HG03571 (cell line): ENCODE data around the gene KCNJ8.
"Not testable (repeated sequence)": the region's sequence is repeated elsewhere in the genome, so short reads cannot be mapped to it uniquely, and the experiment has no call there.

Experiments
- ATAC-seq: cut with Tn5 transposase; IDR thresholded peaks from one replicate; pipeline ENCODE4 v1.9.1; 2021; ENCODE audit not compliant: unreplicated experiment

KCNJ8 gene

GRCh38 chr12:21788089-21788983 is 13.8 kb upstream of the KCNJ8 start:
- no peak for ATAC-seq

DNA sequence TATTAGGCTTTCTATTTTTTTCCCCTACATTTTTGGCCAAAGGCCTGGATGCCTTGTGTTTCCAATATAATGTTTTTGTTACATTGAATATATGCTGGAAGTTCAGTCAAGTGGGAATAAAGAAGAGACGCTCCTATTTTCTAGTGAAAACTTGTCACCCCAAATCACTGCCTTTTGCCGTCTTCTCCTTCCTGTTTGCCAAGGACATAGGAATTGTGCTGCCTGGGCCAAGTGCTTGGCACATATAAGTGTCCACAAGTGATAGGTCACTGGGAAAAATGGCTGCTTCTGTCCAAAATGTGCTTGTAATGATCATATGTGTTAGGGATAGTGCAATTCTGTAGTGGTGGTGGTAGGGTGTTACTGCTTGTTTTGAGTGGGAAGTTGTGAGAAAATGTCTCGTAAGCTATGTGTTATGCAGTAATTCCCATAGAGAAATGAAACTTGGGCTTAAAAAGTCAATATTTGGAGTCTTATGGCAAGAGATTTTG is 11.6 kb upstream of the KCNJ8 start:
- ATAC-seq: no peak

- ATAC-seq: not testable (repeated sequence)
Measured at GRCh38 chr12:21782723-21783122, 8.2 kb upstream of the KCNJ8 start.

DNA sequence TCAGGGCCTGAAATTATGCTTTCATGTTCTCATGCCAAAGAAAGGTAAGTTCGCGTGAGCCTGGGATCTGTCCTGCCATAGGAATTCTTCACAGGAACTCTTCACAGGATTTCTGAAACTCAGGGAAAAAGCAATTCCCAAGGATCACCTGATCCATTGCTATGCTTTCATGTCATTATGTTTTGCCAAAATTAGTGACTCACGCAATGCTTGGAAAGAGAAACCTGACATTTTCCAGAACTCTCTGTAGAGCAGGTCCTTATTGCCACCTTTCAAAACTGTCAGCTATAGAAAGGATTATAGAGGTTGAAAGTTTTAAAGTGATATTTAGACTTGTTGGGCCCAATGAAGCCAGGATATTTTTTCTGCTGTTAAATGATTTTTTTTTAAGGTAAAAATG is 6.3 kb upstream of the KCNJ8 start:
- ATAC-seq: no peak

DNA sequence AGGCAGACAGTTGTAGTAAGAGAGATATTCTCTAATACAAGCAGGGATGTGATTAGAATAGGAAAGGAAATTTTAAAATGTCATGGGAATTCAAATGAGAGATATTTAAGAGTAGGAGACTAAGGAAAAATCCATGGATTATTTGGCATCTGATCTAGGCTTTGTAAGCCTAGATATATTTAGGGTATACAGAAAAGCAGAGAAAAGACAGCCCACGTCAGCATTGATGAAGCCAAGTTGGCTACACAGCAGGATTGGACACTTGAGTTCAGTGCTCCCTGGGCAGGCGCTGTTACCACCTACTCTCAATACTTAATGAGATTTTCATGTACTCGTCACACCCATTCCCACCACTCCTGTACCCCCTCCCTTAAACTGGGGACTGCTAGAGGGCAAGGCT is 1.7 kb upstream of the KCNJ8 start:
- ATAC-seq: no peak

DNA sequence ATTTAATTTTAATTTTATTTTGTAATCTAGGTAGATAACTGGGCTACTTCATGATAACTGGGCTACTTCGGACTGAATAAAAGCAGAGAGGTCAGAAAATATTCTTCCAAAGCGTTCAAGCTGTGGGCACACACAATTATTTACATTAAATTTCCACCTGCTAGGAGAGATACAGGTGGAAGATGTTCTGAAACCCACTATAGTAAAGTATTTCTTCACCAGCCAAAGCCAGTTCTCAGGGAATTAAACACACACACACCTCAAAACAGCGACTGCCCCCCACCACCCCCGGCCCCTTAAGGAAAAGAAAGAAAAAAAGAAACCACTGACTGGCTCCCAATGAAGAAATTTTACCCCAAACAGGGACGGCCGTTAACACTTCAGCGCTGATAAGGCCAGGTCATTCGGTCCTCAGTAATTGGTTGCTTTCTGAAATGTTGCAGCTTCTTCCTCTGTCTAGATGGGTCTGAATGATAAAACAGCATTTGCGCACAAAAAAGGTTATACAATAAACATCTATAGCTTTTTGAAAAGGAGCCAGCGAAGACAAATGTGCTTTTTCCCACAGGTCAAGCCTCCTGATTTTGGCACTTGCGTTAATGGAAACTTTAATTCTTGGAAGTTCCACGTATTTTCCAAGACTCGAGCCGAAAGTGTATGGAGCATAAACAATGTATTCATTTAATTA is 771 bp upstream of the KCNJ8 start:
- no peak for ATAC-seq

DNA sequence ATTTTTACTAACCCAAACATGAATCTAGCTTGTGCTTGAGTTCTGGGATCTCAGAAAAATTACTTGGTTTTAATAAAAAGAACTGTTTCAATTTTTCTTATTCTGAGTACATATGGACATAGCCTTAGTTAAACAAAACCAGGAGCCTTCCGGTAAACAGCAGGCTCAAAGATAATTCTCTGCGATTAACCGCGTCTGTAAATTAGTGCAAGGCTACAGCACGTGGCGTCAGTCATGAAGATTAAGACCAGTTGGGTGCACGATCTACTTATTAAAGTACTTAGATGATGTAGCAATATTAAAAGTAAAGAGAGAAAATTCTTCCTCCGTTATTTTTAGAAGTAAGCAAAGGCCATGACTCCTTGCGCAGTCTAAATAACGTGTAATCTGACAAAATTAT is 700 bp downstream of the KCNJ8 start:
- no peak for ATAC-seq

GRCh38 chr12:21773263-21773741 is 1.2 kb downstream of the KCNJ8 start:
- no peak for ATAC-seq

GRCh38 chr12:21771311-21771710 is 3.2 kb downstream of the KCNJ8 start:
- ATAC-seq: no peak

GRCh38 chr12:21769307-21769706 is 5.2 kb downstream of the KCNJ8 start:
- ATAC-seq: no peak

- no peak for ATAC-seq
Measured at GRCh38 chr12:21766403-21766802, 8.1 kb downstream of the KCNJ8 start.

DNA sequence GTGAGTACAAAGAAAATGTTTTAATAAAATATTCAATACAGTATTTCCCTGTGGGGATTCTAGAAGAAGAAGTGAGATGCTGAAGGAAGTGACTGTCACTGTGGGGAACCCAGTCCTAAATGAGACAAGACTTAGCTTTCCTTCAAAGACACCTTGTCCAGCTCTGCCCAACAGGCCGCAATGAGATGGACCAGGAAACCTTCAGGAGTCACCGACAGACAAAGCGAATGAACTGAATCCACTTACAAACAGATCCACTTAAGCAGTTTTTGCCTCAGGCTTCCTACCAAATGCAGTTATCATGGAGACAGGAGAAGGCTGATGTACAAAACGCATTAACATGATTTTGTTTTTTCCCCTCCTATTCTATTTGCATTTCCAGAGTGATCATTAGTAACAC is 9.6 kb downstream of the KCNJ8 start:
- no peak for ATAC-seq

DNA sequence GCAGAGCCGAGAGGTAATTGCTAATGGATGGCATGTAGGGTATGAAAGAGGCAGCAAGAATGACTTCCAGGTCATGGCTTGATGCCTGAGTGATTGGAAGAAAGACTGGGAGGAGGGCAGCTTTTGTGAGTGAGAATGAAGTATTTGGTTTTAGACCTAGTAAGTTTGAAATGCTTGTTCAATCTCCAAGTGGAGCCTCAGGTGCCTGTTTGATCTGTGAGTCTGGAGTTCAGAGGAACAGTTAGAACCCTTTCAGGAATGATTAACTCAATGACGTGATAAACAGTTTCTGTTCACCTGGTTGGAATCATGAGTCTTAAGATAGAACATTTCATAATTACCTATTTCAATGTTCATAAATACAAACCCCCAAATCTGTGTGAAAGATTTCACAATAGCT is 10.4 kb downstream of the KCNJ8 start:
- ATAC-seq: no peak

- no peak for ATAC-seq
Measured at GRCh38 chr12:21763531-21763930, 11.0 kb downstream of the KCNJ8 start.

DNA sequence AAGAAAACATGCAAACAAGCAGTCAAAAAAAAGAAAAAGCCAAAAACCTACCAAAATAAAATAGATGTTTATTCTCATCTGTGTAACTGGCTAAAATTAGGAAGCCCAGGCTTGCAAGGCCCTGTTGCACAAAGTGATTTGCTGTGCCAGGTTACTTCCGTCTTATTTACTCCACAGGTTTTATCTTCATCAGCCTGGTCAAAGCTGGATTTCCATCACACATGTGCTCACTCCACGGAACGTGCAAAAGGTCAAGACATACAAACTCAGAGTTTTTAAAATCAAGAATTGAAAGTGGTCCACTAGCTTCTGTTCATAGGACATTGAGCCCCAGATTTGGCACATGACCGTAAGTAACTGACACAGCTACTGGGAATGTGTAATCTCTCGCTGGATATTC is 14.8 kb downstream of the KCNJ8 start:
- ATAC-seq: no peak

GRCh38 chr12:21757735-21758134 is 16.8 kb downstream of the KCNJ8 start:
- no peak for ATAC-seq

DNA sequence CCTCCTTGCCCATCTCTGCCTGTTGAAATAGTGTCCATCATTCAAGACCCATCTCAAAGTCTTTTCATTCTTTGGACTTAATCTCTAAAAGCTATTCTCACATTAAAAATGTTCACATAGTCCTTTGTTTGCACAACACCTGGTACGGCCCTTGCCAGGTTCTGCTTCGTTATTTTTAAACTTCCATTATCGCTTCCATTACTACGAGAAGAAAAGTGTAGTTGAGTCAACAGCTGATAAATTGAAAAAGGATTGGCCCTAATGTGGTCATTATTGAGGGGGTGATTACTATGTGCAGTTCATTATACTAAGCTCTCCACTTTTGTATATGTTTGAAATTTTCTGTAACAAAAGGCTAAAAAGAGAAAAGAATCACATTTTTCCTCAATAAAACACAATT is 17.8 kb downstream of the KCNJ8 start:
- ATAC-seq: no peak

GRCh38 chr12:21751517-21751916 is 23.0 kb downstream of the KCNJ8 start:
- ATAC-seq: no peak

DNA sequence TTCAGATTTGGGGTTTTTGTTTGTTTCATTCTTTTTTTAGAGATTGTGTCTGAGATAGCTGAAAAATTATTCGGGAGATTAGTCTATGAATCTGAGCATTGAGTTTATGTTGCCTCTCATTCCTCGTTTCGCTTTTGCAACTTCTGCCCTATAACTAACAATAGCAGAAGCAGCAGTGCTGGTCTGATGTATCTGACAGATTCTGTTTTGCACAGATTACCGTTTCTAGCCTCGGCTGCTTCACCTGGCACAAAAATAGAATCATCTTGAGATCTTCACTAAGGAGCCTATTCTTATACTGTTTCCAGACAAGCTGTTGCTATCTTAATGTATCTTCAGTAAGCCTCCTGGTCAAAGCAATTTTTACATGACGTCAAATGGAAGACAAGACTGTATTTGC is 29.2 kb downstream of the KCNJ8 start:
- ATAC-seq: no peak

GRCh38 chr12:21731144-21731543 is 43.4 kb downstream of the KCNJ8 start:
- ATAC-seq: no peak

GRCh38 chr12:21725731-21726130 is 48.8 kb downstream of the KCNJ8 start:
- no peak for ATAC-seq
